Measurements from ENCODE around the gene CTDSP2.

The CTDSP2 gene

GRCh38 chr12:57796996-57797395 is 49.5 kb downstream of the CTDSP2 start:
- H3K4me3 ChIP-seq (ENCODE audit: low read depth, low read length) = no peak overlapping the region
- TF ChIP-seq, protein P1, sequence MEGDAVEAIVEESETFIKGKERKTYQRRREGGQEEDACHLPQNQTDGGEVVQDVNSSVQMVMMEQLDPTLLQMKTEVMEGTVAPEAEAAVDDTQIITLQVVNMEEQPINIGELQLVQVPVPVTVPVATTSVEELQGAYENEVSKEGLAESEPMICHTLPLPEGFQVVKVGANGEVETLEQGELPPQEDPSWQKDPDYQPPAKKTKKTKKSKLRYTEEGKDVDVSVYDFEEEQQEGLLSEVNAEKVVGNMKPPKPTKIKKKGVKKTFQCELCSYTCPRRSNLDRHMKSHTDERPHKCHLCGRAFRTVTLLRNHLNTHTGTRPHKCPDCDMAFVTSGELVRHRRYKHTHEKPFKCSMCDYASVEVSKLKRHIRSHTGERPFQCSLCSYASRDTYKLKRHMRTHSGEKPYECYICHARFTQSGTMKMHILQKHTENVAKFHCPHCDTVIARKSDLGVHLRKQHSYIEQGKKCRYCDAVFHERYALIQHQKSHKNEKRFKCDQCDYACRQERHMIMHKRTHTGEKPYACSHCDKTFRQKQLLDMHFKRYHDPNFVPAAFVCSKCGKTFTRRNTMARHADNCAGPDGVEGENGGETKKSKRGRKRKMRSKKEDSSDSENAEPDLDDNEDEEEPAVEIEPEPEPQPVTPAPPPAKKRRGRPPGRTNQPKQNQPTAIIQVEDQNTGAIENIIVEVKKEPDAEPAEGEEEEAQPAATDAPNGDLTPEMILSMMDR (IDR thresholded peaks at IDR 0.05; ENCODE audit: low read depth, low read length) = no peak

GRCh38 chr12:57795354-57795753 is 51.2 kb downstream of the CTDSP2 start:
- TF ChIP-seq, protein P1 (IDR thresholded peaks at IDR 0.05; ENCODE audit: low read depth, low read length) = no peak
- H3K4me3 ChIP-seq (ENCODE audit: low read depth, low read length) = no peak overlapping the region

- H3K4me3 ChIP-seq (ENCODE audit: low read depth, low read length) = no peak overlapping the region
- TF ChIP-seq, protein P1 (IDR thresholded peaks at IDR 0.05; ENCODE audit: low read depth, low read length) = no peak
Observed at GRCh38 chr12:57793920-57794319, 52.6 kb downstream of the CTDSP2 start.

GRCh38 chr12:57783861-57784260 is 62.7 kb downstream of the CTDSP2 start:
- H3K4me3 ChIP-seq (ENCODE audit: low read depth, low read length) = no peak overlapping the region
- TF ChIP-seq, protein P1 (IDR thresholded peaks at IDR 0.05; ENCODE audit: low read depth, low read length) = no peak

DNA sequence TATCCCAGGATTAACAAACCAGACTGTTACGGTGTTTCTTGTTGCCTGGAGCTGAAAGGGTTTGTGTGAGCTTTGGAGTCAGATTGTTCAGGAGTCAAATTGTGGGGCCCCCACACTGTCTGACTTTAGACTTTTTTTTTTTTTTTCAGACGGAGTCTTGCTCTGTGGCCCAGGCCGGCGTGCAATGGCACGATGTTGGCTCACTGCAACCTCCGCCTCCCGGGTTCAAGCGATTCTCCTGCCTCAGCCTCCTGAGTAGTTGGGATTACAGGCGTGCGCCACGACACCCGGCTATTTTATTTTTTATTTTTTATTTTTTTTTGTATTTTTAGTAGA is 63.1 kb downstream of the CTDSP2 start:
- H3K4me3 ChIP-seq (ENCODE audit: low read depth, low read length) = peak overlapping the region; percentile 100
- TF ChIP-seq, protein P1 (IDR thresholded peaks at IDR 0.05; ENCODE audit: low read depth, low read length) = no peak

GRCh38 chr12:57782608-57783465 is 63.7 kb downstream of the CTDSP2 start, which contains the start of gene TSFM:
TSFM (plus strand) TSS chr12:57782787; CDS start chr12:57782802, 15 bp downstream.
- TF ChIP-seq, protein P1 (IDR thresholded peaks at IDR 0.05; ENCODE audit: low read depth, low read length) = peak; percentile 77
- H3K4me3 ChIP-seq (ENCODE audit: low read depth, low read length) = peak within 1 kb of the TSS; percentile 100

GRCh38 chr12:57782243-57782607 is 64.3 kb downstream of the CTDSP2 start:
- TF ChIP-seq, protein P1 (IDR thresholded peaks at IDR 0.05; ENCODE audit: low read depth, low read length) = no peak
- peak overlapping the region; percentile 100 for H3K4me3 ChIP-seq (ENCODE audit: low read depth, low read length)
